GM19239 (cell line): ENCODE measurements around the gene MKLN1.

Source experiments
- DNase-seq: peaks from one replicate; pipeline ENCODE4 v3.0.0; 2011; ENCODE audit warnings: low spot score; ENCODE audit not compliant: insufficient read length
- FAIRE-seq: peaks from 2 replicates; lab custom pipeline; 2011; peaks lifted over from hg19 to GRCh38; lab: Jason Lieb, UNC

Gene MKLN1

DNA sequence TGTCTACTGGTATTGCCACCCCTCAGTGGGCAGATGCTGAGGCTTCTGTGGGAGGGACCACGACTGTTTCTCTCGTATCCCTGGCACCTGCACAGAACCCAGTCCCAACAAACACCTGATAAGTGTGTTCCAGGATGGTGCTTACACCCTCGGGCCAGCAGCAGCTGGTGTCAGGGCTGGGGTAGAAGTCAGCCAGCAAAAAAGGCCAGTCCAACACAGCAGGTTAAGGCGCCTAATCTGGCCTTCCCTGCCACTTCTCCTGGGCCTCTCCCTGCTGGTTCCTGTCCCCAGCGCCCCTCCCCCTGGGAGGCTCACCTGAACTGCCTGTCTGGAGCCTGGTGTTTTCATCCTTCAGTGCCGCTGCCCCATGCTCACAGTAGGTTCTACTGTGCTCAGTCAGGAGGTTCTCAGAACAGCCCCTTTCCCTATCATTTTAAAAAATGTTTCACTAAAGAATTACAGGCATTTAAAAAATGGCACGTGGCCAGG, 208.7 kb downstream of the MKLN1 start:
- FAIRE-seq: no peak

DNA sequence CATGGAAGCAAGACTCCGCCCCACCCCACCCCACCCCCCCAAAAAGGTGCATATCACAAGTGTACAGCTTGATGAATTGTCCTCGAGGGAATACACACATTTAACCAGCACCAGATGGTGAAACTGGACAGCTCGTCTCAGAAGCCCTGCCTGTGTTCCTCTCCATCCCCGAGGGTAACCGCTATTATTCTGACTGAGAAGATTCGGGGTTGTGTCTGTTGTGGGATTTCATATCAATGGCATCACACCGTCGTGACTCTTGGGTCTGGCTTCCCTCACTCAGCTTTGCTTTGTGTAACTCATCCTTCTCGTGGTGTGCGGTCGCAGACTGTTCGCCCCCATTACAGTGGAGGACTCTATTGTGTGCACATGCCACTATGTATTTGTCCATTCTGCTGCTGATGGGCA, 209.9 kb downstream of the MKLN1 start:
- no peak for FAIRE-seq
- DNase-seq: no peak

More for the DNA sequence above, 208.7 kb downstream of the MKLN1 start:
- no peak for DNase-seq

GRCh38 chr7:131538071-131538812, 210.6 kb downstream of the MKLN1 start:
- FAIRE-seq: no peak

DNA sequence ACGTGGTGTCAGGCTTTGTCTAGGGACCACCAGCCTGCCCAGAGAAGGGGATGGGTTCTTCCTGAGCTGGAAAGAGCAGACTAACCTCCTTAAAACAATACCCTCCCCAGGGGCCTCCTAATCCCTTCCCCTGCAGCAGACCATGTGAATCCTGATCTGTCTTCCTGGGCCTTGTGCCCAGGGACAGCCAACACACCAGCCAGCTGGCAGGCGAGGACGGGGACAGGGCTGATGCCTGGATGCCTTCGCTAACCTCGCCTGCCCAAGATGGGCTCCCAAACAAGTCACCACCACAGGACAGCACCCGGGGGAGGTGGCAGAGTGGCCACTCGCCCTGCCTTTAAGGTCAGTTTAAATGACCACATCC, 211.1 kb downstream of the MKLN1 start:
- DNase-seq (no peak), FAIRE-seq (no peak)

More at GRCh38 chr7:131538071-131538812, 210.6 kb downstream of the MKLN1 start:
- no peak for DNase-seq

DNA sequence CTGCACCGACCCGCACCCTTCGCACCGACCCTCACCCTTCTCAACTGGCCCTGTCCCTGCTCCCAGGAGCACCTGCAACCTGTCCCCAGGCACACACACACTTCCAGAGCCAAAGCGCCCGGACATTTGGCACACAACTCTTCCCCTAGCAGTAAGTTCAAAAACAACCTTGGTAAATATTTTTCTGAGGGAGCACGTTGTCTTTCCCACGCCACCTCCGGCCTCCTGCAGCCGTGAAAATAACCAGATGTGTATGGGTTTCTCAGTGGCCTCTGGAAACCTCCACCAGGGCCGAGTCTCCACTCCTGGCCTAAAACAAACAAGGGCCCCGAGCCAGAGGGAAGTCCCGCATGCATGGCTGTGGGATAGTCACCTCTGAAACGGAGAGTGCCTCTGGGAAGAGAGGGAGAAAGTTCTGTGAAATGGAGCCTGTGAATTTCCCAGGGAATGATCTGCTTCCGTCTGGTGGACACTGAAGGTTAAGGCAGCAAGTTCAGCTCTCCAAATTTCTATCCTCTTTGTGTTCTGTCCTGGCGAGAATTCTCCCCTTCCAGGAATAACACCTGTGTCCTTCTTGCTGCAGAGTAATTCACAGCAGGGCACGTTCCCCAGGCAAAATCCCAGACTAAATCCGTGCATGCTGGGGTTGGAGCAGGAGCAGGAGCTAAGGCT, 213.0 kb downstream of the MKLN1 start:
- DNase-seq: no peak
- FAIRE-seq: no peak

GRCh38 chr7:131543298-131543697, 215.6 kb downstream of the MKLN1 start:
- FAIRE-seq (no peak), DNase-seq (no peak)

GRCh38 chr7:131544021-131544420, 216.3 kb downstream of the MKLN1 start:
- no peak for FAIRE-seq
- DNase-seq: no peak

- no peak for DNase-seq
Observed at GRCh38 chr7:131544449-131545301, 217.0 kb downstream of the MKLN1 start.

GRCh38 chr7:131546126-131546525, 218.4 kb downstream of the MKLN1 start:
- no peak for FAIRE-seq
- DNase-seq: no peak

More at GRCh38 chr7:131544449-131545301, 217.0 kb downstream of the MKLN1 start:
- no peak for FAIRE-seq
